HAP-1 (cell line): ENCODE results near the gene WWOX.

Experiments
- DNase-seq, 2 experiments: peaks; one replicate each; pipeline ENCODE4 v3.0.0-alpha.2; 2016 to 2020; ENCODE audit warnings: low spot score in 2 of 2
- H3K27me3 ChIP-seq: fragments of 250-450 bp; sonication (Bioruptor Pico); 2 replicates; pipeline ENCODE4 v1.5.1; 2020; ENCODE audit warnings: low read depth, mild to moderate bottlenecking, moderate library complexity
- H3K36me3 ChIP-seq: fragments of 250-450 bp; sonication (Bioruptor Pico); replicated peaks from 2 replicates; pipeline ENCODE4 v1.5.1; 2020; ENCODE audit warnings: mild to moderate bottlenecking
- H3K4me1 ChIP-seq: fragments of 250-450 bp; sonication (Bioruptor Pico); 2 replicates; pipeline ENCODE4 v1.5.1; 2020; ENCODE audit warnings: mild to moderate bottlenecking
- H3K4me3 ChIP-seq: fragments of 250-450 bp; sonication (Bioruptor Pico); 2 replicates; pipeline ENCODE4 v1.5.1; 2020; ENCODE audit warnings: mild to moderate bottlenecking, moderate library complexity
- H3K9me3 ChIP-seq: fragments of 250-450 bp; sonication (Bioruptor Pico); 2 replicates; pipeline ENCODE4 v1.5.1; 2020; ENCODE audit warnings: mild to moderate bottlenecking, moderate library complexity
- in situ Hi-C: fragments of 300-500 bp; cut with MboI; formaldehyde crosslinking; loops from 3 replicates; pipeline ENCODE4 v1.14.3; 2020; ENCODE audit warnings: low sequenced_read_pairs, inconsistent platforms, mixed read lengths

Gene WWOX

DNA sequence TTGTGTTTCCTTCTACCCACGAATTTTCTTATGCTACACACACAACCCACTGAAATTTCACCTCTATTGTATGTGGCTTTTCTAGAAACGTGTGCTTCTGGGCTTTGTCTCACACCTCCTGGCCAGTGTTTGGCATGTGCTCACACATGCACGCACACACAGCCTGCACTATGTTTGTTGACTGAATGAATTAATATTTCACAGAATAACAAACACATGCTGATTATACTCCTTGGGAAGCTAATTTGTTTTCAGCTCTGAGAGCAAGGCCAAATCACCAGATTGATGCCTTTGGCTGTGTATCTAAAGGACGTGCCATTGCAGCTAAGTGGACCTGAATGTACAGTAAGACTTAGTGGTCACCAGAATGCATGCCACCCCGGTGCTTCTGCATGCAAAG is 210.7 kb downstream of the WWOX start:
- Histone ChIP-seq H3K4me1 (no peaks in the 10 kb centered on the region), H3K36me3 (no peaks in the 10 kb centered on the region), H3K9me3 (no peaks in the 10 kb centered on the region), H3K27me3 (no peaks in the 10 kb centered on the region), H3K4me3 (no peak overlapping the region)
- in situ Hi-C loops, result no loop called here
- no peak for DNase-seq

DNA sequence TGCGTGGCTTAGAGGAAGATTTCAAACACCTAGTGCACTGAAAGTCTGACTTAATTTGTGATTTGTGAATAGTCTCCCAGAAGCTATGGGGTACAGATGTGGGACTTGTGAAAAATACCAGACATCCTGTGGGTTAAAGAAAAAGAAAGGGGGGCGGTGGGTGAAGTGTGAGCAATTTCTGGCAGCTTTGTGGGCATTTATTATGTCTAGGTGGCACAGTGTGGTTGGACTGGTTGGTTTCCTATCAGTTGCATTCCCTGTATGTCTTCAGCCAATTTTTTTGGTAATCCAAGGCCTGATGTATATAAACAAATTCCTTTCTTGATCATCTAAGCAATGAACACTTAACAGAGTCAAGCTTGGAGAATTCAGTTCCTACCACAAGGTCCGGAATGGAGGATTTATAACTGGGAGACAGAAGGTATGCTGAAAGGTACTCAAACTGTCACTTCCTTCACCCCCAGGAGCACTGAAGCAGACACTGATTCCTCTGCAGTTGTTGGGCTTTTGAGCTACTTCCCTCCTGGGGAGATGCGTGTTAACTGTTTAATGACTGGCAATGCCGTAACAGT is 211.6 kb downstream of the WWOX start:
- in situ Hi-C loops, result no loop called here
- H3K4me3 ChIP-seq, result no peak overlapping the region
- H3K4me1 ChIP-seq, result no peaks in the 10 kb centered on the region
- H3K9me3 ChIP-seq, result no peaks in the 10 kb centered on the region
- H3K36me3 ChIP-seq, result no peaks in the 10 kb centered on the region
- H3K27me3 ChIP-seq, result no peaks in the 10 kb centered on the region
- no peak for DNase-seq

DNA sequence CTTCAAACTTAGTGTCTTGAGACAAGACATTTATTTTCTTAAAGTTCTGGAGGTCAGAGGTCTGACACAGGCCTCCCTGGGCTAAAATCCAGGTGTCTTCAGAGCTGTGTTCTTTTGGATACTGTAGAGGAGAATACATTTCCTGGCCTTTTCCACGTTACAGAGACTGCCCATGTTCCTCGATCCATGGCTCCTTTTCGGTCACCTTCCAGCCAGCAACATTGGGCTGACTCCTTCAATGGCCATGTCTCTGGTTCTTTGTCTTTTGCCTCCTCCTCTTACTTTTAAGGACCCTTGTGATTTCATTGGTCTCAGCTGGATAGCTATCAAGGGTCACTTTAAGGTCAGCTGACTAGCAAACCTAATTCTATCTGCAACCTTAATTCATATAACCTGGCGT is 212.4 kb downstream of the WWOX start:
- Histone ChIP-seq H3K4me1 (no peaks in the 10 kb centered on the region), H3K36me3 (no peaks in the 10 kb centered on the region), H3K4me3 (no peak overlapping the region), H3K27me3 (no peaks in the 10 kb centered on the region), H3K9me3 (no peaks in the 10 kb centered on the region)
- DNase-seq, result no peak
- in situ Hi-C loops, result no loop called here

DNA sequence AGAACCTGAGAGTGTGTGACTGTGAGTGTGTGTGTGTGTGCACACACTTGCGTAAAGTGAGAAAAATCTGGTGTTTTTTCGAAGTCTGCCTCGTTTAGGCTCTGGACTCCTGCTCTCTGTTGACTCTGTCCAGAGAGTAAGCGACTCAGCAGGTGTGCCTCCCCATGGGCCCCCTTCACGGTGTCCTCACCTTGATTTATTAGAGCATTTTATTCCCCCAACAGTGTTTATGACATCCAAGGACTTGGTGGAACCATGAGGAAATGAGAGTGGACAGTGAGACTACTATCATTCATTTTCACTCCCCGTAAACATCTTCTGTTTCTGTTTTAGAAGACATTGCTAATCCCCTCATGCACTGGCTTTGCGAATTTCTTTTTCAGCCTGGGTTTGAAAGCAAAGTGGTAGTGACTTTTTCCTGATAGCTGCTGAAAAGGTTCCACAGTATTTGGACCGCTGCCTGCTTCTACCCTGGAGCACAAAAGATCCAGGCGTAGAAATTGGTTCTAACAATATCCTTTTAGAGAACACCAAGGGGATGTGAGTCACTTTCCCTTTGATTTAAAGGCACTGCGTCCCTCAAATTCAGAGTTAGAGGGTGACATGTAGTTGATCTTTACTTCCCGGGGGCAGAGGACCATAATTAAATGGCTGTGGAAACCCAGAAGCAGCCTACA is 218.2 kb downstream of the WWOX start:
- H3K9me3 ChIP-seq, result no peaks in the 10 kb centered on the region
- DNase-seq, result no peak
- no peak overlapping the region for H3K4me3 ChIP-seq
- no peaks in the 10 kb centered on the region for H3K36me3 ChIP-seq
- no peaks in the 10 kb centered on the region for H3K4me1 ChIP-seq
- no peaks in the 10 kb centered on the region for H3K27me3 ChIP-seq
- in situ Hi-C loops, result no loop called here

DNA sequence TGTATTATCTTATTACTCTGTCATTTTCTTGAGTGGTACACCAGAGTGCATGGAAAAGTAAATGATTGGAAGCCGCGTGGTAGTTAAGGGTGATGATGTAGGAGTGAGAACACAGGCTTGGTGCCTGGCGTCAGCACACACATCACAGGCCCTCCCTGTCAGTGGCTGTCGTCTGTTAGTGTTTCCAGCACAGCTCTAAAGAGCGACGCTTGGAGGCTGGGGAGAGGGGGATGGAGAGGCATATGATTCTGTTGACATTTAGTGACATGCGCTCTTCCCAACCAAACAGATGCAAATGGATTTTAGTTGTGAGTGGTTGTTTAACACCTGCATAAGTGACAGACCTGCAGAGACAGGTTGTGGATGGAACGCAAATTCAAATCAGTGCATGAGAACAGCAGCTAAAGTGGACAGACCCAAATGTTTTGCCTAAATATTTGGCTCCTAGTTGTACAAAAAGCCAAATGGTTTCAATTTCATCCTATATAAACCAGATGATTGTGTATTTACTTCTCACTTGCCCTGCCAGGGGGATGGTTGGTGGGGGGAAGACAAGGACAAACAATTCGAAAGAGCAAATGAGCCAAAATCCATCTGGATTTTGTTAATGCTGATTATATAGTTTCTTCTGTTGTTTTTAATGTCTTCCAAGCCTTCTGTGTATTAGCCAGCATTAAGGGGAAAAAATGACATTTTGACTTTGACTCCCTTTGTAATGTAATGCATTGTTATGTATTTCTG is 222.3 kb downstream of the WWOX start:
- in situ Hi-C loops, result no loop called here
- no peaks in the 10 kb centered on the region for H3K27me3 ChIP-seq
- no peak for DNase-seq
- no peak overlapping the region for H3K4me3 ChIP-seq
- H3K9me3 ChIP-seq, result no peaks in the 10 kb centered on the region
- H3K4me1 ChIP-seq, result no peaks in the 10 kb centered on the region
- no peaks in the 10 kb centered on the region for H3K36me3 ChIP-seq

DNA sequence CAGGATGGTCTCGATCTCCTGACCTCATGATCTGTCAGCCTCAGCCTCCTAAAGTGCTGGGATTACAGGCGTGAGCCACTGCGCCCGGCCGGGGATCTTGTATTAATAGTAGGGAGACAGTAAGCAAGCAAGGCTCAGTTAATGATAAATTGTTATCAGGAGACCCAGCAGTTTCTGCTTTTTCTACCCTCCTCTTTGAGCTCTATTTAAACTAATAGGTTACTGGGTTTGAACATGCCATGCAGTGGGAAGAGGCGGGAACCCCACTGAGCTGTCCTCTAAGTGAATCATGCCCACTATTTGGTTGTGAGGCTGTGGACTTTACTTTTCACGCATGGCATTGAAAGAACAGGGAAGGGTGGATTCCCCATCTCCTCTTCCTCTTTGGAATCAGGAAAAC is 223.9 kb downstream of the WWOX start:
- Histone ChIP-seq H3K36me3 (no peaks in the 10 kb centered on the region), H3K4me3 (no peak overlapping the region), H3K9me3 (no peaks in the 10 kb centered on the region), H3K27me3 (no peaks in the 10 kb centered on the region), H3K4me1 (no peaks in the 10 kb centered on the region)
- in situ Hi-C loops, result no loop called here
- no peak for DNase-seq

DNA sequence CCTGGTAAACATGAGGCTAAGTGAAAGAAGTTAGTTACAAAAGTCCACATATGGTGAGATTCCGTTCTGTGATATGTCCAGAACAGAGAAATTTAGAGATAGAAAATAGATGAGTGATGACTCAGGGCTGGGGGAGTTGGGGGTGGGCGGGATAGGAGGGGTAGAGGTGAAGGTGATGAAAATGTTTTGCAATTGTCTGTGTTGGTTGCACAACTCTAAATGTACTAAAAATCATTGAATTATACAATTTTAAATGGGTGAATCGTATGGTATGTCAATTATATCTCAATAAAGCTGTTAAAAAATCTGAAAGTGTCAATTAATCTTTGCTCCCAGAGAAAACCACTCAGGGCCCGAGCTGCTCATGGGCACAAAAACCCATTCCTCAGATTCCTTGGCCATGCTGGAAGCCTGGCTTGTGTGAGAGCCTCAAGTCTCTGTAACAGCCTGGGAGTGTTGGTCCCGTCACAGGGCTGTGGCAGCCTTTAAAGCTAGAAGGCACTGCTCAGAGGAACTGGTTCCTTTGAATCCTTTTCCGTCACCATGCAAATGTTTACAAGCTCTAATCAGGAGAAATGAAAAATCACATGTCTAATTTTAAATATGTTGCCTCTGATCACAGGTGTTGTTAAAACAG is 225.3 kb downstream of the WWOX start:
- H3K4me1 ChIP-seq, result no peaks in the 10 kb centered on the region
- H3K27me3 ChIP-seq, result no peaks in the 10 kb centered on the region
- H3K9me3 ChIP-seq, result no peaks in the 10 kb centered on the region
- no peak for DNase-seq
- in situ Hi-C loops, result no loop called here
- no peaks in the 10 kb centered on the region for H3K36me3 ChIP-seq
- no peak overlapping the region for H3K4me3 ChIP-seq

DNA sequence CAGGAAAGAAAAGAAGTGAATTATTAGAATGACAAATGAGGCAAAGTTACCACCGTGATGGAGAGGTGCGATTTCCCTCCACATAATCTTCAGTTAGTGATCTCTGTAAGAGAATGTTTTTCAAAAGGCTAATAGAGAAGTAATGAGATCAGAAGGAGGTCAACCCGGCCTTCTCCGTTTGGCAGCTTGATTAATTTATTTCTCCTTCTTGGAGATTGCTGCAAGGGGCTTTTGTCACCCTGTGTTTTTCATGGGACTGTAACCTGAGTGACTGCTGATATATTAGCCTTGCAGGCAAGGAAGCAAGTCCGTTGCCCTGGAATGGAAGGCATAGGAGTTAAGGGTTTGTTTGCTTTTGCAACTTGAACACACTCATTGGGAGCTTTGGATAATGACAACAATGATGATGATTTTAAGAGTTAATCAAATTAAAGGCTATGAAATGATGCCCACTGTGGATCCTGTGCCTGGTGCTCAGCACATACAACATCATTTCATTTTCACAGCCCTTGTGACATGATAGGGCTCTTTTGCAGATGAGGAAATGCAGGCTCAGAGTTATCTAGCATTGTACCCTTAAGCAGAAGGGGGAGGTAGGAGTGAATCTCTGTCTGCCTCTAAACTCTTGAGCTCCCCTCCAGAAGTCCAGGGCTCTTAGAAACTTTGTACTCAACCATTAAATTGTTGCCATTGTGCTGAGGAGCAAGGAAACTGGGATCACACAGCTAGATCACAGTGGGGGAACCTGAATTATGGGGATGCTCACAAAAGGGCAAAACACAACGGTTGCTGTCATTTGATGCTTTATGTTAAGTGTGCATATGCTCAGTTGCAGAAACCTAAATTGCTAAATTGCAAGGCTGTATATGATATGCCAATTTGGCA is 226.3 kb downstream of the WWOX start:
- Histone ChIP-seq H3K9me3 (no peaks in the 10 kb centered on the region), H3K27me3 (no peaks in the 10 kb centered on the region), H3K4me1 (no peaks in the 10 kb centered on the region), H3K4me3 (no peak overlapping the region), H3K36me3 (no peaks in the 10 kb centered on the region)
- in situ Hi-C loops, result no loop called here
- no peak for DNase-seq

DNA sequence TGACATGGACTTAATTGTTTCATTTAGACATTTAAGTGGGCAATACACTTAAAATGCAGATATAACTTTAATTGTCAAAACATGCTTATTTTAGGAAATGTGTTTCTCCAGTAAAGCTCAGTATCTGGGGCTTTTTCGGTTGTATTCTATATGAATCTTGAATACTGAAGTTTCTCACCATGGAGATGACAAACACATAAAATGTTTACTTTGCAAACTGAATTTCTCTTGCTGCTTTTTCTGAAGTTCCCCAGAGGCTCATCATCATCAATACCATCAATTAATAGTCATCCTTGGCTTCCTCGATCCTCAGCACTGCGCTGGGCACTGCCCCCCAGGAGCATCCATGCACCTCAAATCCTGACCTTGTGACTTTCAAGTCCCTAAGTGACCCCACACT is 227.3 kb downstream of the WWOX start:
- in situ Hi-C loops, result no loop called here
- H3K4me1 ChIP-seq, result no peaks in the 10 kb centered on the region
- H3K27me3 ChIP-seq, result no peaks in the 10 kb centered on the region
- no peaks in the 10 kb centered on the region for H3K36me3 ChIP-seq
- H3K4me3 ChIP-seq, result no peak overlapping the region
- no peaks in the 10 kb centered on the region for H3K9me3 ChIP-seq
- no peak for DNase-seq

DNA sequence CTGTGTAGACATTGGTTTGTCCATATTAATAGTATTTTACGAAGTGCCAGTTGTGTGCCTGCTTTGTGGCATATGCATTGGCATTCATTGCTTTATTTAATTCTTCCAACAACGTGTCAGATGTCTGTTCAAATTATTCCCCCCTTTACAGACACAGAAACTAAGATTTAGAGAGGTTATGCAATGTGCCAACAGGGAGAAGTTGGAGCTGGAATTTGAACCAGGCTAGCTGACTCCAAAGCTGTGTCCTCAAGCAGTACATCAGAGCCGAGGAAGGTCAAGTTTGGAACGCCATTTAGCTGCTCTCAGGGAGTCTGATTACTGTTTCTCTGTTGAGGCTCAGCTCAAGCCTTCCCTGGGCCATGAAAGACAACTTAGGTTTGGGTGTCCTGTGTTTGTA is 232.3 kb downstream of the WWOX start:
- Histone ChIP-seq H3K27me3 (no peaks in the 10 kb centered on the region), H3K9me3 (no peaks in the 10 kb centered on the region), H3K36me3 (no peaks in the 10 kb centered on the region), H3K4me1 (no peaks in the 10 kb centered on the region), H3K4me3 (no peak overlapping the region)
- no peak for DNase-seq
- in situ Hi-C loops, result no loop called here

DNA sequence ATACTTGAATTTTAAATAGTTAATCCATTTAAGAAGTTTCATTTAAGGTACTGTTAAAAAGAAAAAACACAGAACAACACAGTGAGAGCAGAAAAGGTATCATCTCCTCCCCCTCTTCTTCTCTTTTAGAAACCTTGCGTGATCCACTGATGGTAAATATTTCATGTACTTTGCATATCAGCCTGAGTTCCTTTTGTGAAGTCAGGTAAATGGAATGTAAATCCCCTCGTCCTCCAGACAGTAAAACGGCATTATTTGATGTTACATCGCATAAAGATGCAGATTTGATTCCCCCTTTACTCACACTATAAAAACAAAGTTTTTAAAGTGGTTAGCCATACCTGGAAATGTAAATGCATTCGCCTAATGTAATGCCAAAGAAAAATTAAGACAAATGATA is 234.4 kb downstream of the WWOX start:
- H3K4me1 ChIP-seq, result no peaks in the 10 kb centered on the region
- no peaks in the 10 kb centered on the region for H3K9me3 ChIP-seq
- no peak overlapping the region for H3K4me3 ChIP-seq
- no peaks in the 10 kb centered on the region for H3K36me3 ChIP-seq
- no peak for DNase-seq
- H3K27me3 ChIP-seq, result no peaks in the 10 kb centered on the region
- in situ Hi-C loops, result no loop called here

DNA sequence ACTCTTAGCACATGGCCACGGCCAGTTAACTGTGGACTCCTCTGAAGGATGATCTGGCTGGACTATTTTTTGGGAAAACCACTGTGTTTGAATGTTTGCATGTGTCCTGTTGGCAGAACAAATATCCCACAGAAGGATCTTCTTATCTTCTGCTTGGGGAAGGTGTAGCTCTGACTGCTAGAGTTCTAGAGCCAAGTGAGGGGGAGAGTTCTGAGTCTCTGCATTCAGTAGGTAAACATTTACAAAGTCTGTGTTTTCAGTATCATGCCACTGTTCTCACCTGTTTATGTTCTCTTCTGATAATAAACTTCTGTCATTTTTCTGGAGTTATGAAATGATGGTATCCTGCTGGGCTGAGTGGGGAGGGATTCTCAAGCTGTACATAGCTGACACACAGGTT is 241.1 kb downstream of the WWOX start:
- Histone ChIP-seq H3K4me3 (no peak overlapping the region), H3K36me3 (no peaks in the 10 kb centered on the region), H3K27me3 (no peaks in the 10 kb centered on the region), H3K4me1 (no peaks in the 10 kb centered on the region), H3K9me3 (no peaks in the 10 kb centered on the region)
- DNase-seq, result no peak
- in situ Hi-C loops, result no loop called here

DNA sequence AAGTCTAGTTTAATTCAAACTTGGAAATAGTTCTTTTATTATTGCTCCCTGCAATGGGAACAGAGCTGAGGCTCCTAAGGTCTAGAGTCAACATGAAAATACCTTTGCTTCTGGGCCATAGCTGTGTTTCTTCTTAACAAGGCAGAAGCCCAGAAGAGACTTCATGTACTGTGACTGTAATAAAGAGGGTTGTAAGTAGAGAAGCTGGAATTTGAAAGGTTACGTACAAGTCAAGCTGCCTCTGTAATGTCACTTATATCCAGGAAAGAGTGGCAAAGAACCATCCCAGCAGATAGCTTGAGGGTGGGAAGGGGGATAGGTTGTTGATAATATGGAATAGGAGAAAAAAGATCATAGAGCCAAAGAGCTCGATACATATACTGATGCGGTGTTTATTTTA is 248.6 kb downstream of the WWOX start:
- Histone ChIP-seq H3K4me1 (no peaks in the 10 kb centered on the region), H3K4me3 (no peak overlapping the region), H3K36me3 (no peaks in the 10 kb centered on the region), H3K27me3 (no peaks in the 10 kb centered on the region), H3K9me3 (no peaks in the 10 kb centered on the region)
- in situ Hi-C loops, result no loop called here
- no peak for DNase-seq
